ENCODE results near the gene CPZ. TPM values are rescaled to one million over a fixed set of nuclear protein-coding genes. Genes with fewer than 3 reads are reported as not detected.

Gene CPZ
- total RNA-seq, 3 donors from 2014 or later, result not detected

DNA sequence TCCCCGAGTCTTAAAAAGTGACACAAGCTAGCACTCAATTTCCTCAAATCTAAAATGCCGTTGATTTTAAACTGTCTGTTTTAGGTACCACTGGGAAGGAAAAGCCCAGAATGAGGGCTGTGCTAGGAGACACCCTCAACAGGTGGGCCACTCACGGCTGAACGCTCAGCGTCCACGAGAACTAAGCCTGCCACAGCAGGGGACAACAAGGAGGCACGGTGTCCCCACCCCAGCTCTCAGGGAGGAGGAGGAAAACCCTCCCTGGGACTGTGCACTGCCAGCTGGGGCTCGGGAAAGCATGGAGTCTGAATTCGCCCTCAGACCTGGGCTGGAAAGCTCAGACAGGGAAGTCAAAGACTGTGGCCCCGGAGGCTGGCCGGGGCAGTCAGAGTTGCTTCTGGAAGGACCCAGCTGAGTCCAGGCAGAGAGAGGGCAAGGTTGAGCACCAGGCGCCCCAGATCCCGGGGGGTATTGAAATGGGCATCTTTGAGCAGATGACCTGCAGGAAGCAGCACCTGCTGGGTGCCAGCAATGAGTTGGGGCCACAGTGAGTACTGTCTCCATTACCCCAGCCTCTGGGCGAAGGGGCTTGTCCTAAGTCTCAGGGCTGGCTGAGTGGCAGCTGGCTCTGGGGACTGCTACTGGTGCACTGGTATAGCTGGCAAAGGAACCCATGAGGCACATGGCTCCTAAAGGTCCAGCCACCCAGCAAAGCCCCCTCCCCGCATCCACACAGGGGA is 769 bp upstream of the CPZ start:
- Mint-ChIP-seq H3K9me3 (no peaks in the 10 kb centered on the region), H3K36me3 (ENCODE audit: insufficient read depth) (no peaks in the 10 kb centered on the region), H3K4me1 (ENCODE audit: low read depth) (no peaks in the 10 kb centered on the region), H3K4me3 (no peak overlapping the region), H3K27me3 (ENCODE audit: low read depth) (peaks cover 34% of the 10 kb centered on the region)
- DNase-seq, result no peak
- ATAC-seq, result peak in 1 of 2 donors; percentile 28

DNA sequence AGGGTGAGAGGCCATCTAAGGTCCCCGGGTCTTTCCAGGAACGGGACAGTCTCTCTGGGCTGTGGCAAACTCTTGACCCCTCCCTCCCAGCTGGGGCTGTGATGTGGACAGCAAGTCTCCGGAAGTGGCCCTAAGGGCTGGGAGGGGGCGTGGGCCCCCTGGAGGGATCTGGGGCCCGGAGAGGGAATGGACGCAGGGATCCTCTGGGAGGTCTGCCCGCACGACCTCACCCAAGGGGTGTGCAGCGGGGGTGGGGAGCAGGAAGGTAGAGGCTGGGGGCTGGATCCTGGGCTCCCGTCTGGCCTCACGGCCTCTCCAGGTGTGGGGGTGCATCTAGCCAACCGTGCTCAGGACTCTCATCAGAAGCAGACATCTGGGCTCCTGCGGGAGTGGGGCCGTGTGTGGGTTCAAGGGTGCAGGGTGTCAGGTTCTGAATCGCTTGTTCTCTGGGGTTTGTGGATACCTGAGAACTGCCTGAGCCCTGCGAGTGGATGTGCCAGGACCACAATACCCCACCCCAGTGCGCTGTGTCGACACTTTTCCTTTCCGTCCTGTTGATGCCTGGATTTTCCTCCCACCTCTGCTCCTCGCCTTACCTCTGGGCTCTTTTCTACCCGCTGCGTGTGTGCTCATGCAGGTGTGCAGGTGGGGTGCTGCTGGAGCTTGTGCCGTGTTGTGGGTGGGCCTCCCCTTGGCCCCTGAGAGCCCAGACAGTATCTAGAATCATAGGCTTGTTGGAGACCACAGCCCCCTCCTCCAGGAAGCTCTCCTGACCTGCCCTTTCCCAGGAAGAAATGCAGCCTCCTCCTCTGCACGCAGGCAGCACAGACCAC is 915 bp downstream of the CPZ start:
- H3K4me3 Mint-ChIP-seq, result no peak overlapping the region
- peaks cover 30% of the 10 kb centered on the region for H3K27me3 Mint-ChIP-seq (ENCODE audit: low read depth)
- H3K4me1 Mint-ChIP-seq (ENCODE audit: low read depth), result no peaks in the 10 kb centered on the region
- no peak for DNase-seq
- no peaks in the 10 kb centered on the region for H3K36me3 Mint-ChIP-seq (ENCODE audit: insufficient read depth)
- H3K9me3 Mint-ChIP-seq, result no peaks in the 10 kb centered on the region
- ATAC-seq, result no peak

DNA sequence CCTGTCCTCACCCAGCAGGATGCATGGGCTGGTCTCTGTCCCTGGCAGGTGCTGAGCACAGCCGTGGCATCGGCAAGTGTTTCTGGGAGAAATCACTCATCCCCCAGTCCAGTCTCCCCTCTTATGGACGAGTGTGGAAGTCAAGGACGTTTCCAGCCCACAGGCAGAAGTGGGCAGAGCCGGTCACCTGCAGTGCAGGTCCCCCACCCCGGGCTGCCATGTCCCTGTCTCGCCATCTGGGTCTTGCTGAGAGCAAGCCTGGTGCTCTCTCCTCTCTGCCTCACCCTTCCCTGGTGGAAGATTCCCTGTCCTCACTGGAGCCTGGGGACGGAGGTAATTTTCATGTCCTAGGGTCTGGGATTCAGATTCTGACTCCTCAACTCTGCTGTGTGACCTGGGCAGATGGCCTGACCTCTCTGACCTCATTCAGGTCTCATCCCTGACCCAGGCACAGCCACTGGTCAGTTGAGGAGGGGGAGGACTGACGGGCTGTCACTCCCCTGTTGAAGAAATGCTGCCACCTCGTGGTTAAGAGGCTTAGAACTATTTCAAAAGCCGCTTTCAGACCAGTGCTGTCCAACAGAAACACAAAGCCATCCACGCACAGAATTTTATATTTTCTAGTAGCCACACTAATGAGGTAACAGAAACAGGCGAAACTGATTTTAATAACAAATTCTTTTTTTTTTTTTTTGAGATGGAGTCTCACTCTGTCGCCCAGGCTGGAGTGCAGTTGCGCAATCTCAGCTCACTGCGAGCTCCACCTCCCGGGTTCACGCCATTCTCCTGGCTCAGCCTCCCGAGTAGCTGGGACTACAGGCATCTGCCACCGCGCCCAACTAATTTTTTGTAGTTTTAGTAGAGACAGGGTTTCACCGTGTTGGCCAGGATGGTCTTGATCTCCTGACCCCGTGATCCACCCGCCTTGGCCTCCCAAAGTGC is 1.8 kb downstream of the CPZ start:
- Mint-ChIP-seq H3K4me1 (ENCODE audit: low read depth) (no peaks in the 10 kb centered on the region), H3K36me3 (ENCODE audit: insufficient read depth) (no peaks in the 10 kb centered on the region), H3K4me3 (no peak overlapping the region), H3K27me3 (ENCODE audit: low read depth) (peaks cover 28% of the 10 kb centered on the region), H3K9me3 (no peaks in the 10 kb centered on the region)
- no peak for DNase-seq
- no peak for ATAC-seq

DNA sequence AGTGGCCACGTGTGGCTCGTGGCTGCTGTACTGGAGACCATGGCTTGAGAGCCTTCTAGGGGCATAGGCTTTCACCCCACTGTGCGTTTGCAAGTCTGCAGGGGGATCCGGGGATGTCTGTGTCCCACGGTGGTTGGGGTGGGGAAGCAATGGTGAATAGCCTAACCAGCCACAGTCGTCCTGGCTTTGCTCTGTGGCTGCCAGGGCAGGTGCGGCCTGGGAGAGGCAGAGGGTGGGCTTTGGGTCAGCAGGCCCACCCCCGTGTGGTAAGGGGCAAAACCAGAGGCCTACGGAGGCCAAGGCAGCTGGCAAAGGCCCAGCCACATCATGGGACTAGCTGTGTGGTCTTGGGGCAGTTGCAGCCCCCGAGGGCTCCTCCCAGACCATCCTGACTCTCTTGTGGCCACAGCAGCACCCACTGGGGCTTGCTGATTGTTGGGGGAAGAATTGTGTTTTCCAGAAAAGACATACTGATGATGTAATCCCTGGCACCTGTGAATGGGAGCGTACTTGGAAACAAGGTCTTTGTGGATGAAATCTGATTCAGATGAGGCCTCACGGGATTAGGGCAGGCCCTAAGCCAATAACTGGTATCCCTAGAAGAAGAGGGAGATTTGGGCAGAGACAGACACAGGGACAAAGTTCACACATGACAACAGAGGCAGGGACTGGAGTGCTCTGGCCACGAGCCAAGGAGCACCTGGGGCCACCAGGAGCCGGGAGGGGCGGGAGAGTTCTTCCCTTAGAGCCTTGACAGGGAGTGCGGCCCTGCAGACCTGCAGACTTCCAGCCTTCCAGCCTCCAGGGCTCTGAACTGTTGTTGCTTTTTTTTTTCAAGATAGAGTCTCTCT is 2.9 kb downstream of the CPZ start:
- ATAC-seq (no peak), DNase-seq (no peak)
- Mint-ChIP-seq H3K4me1 (ENCODE audit: low read depth) (no peaks in the 10 kb centered on the region), H3K4me3 (no peak overlapping the region), H3K27me3 (ENCODE audit: low read depth) (peaks cover 29% of the 10 kb centered on the region), H3K36me3 (ENCODE audit: insufficient read depth) (no peaks in the 10 kb centered on the region), H3K9me3 (no peaks in the 10 kb centered on the region)

DNA sequence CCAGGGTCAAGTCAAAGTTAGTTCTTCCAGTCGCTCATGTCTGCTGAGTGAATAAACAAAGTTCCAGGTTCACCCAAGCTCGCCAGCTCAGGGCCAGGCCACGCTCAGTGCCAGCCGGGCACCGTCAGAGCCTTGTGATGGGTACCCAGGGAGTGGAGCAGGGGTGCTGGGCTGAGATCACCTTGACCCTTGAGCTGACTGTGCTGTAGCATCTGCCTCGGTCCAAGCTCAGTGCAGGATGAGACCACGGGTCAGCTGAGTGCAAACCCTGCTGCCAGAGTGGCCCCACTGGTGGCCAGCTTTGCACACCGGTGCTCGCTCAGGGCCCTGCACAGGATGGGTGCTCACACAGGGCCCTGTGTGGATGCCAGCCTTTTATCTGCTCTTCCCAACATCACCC is 4.3 kb downstream of the CPZ start:
- ATAC-seq (no peak), DNase-seq (no peak)
- no peak overlapping the region for H3K4me3 Mint-ChIP-seq
- H3K9me3 Mint-ChIP-seq, result no peaks in the 10 kb centered on the region
- H3K36me3 Mint-ChIP-seq (ENCODE audit: insufficient read depth), result no peaks in the 10 kb centered on the region
- H3K27me3 Mint-ChIP-seq (ENCODE audit: low read depth), result peaks cover 16% of the 10 kb centered on the region
- no peaks in the 10 kb centered on the region for H3K4me1 Mint-ChIP-seq (ENCODE audit: low read depth)

DNA sequence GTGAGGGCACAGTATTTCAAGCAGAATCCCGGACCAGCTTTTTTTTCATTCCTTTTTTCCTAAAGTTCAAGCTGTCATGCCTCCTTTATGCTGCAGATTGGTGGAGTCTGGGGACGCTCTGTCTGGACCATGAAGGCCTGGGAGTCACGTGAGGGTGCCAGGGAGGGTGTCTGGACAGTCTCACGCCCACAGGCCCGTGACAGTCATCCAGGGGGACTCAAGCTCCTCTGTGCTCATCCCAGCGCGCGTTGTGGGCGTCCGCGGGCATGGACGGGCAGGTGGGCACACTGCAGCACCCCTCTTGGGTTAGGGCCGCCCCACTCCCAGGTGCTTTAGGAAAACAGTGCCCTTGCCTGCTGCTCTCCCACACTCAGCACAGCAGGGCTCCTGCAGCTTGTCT is 4.8 kb downstream of the CPZ start:
- Mint-ChIP-seq H3K27me3 (ENCODE audit: low read depth) (peaks cover 16% of the 10 kb centered on the region), H3K9me3 (no peaks in the 10 kb centered on the region), H3K4me3 (no peak overlapping the region), H3K4me1 (ENCODE audit: low read depth) (no peaks in the 10 kb centered on the region), H3K36me3 (ENCODE audit: insufficient read depth) (no peaks in the 10 kb centered on the region)
- DNase-seq (no peak), ATAC-seq (no peak)

DNA sequence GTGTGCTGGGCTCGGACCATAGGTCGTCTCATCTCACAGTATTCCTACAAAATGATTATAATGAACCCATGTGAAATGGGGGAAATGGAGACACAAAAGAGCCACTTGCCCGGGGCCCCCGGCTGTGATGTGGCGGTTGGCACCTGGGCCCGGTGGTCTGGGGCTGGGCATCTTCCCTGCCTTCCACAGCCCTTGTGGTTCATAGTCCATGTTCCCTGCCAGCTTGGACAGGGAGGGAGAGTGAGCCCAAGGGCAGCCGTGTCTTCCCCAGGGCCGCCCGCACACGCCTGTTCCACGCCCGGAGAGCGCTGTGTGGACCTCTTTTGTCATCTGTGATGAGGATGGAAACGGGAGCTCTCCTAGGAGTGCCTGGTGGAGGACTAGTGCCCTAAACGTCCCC is 5.2 kb downstream of the CPZ start:
- no peaks in the 10 kb centered on the region for H3K4me1 Mint-ChIP-seq (ENCODE audit: low read depth)

DNA sequence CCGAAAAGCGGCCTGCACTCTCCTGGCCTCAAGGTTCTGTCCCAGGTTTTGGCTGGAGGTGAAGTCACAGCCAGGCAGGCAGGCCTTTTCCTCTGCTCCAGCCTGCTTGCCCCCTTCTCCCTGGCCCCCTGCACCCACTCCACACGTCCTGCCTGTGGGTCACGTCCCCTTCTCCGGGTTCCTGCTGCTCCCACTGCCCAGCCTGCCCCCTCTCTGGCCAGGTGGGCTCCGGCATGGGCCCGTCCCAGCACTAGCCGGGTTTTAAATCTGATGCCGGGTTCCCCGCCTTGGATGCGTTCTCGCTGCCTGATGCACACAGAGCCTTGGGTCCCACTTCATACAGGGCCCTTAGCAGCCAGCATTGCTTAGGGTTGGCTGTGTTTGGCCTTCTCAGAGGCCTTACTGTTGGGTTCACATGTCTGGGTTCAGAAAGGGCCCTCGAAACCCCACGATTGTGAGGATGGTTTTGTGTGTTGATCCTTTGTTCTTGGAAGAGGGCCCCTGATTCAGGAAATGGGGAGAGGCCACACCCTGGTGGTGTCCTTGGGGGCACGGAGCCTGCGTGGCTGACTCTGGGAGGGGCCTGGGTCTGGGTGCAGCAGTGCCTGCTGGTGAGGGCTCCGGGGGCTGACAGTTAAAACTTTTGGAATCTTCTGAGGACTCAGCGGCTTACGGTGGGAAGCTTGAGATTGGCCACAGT is 6.0 kb downstream of the CPZ start:
- Mint-ChIP-seq H3K4me3 (no peak overlapping the region), H3K27me3 (ENCODE audit: low read depth) (peaks cover 16% of the 10 kb centered on the region), H3K36me3 (ENCODE audit: insufficient read depth) (no peaks in the 10 kb centered on the region), H3K4me1 (ENCODE audit: low read depth) (no peaks in the 10 kb centered on the region), H3K9me3 (no peaks in the 10 kb centered on the region)
- DNase-seq (no peak), ATAC-seq (no peak)

More for the DNA sequence above, 5.2 kb downstream of the CPZ start:
- DNase-seq, result no peak
- H3K4me3 Mint-ChIP-seq, result no peak overlapping the region
- ATAC-seq, result no peak
- no peaks in the 10 kb centered on the region for H3K9me3 Mint-ChIP-seq
- peaks cover 16% of the 10 kb centered on the region for H3K27me3 Mint-ChIP-seq (ENCODE audit: low read depth)
- H3K36me3 Mint-ChIP-seq (ENCODE audit: insufficient read depth), result no peaks in the 10 kb centered on the region

DNA sequence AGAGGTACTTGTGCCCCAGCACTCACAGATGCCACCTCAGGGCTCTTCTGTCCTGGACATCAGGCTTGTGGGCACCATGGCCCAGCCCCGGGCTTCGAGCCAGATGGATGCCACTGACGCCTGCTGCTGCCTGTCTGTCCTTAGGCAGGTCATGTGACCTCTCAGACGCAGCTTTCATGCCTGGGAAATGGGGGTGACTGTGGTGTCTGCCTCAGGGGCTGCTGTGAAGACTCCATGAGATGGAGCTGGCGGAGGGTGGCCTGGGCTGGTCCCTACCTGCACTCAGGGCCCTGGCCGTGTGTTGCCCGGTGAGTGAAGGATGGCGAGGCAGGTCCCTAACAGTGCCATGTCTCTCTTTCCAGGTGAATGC is 6.5 kb downstream of the CPZ start:
- no peaks in the 10 kb centered on the region for H3K4me1 Mint-ChIP-seq (ENCODE audit: low read depth)
- H3K4me3 Mint-ChIP-seq, result no peak overlapping the region
- DNase-seq (no peak), ATAC-seq (peak in 1 of 2 donors; percentile 21)
- H3K27me3 Mint-ChIP-seq (ENCODE audit: low read depth), result peaks cover 11% of the 10 kb centered on the region
- no peaks in the 10 kb centered on the region for H3K36me3 Mint-ChIP-seq (ENCODE audit: insufficient read depth)
- H3K9me3 Mint-ChIP-seq, result no peaks in the 10 kb centered on the region

DNA sequence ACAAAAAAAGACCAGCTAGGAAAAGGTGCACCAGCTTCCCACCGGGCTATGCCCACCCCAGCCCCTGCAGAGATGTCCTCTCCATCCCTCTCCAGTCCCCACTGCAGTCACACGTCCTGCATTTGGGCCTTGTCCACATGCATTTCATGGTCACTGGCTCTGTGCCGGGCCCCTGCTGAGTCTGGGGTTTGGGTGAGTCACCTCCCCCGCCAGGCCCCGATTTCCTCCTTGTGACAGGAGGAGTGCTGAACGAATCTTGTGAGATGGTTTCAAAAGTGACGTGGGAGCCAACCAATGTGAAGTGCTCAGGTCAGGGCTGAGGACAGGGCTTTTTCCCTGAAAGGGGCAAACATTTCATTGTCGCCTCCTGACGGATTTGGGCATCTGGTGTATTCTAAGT is 7.1 kb downstream of the CPZ start:
- Mint-ChIP-seq H3K27me3 (ENCODE audit: low read depth) (peaks cover 6% of the 10 kb centered on the region), H3K4me3 (no peak overlapping the region), H3K9me3 (no peaks in the 10 kb centered on the region), H3K4me1 (ENCODE audit: low read depth) (no peaks in the 10 kb centered on the region), H3K36me3 (ENCODE audit: insufficient read depth) (no peaks in the 10 kb centered on the region)
- no peak for ATAC-seq
- no peak for DNase-seq

DNA sequence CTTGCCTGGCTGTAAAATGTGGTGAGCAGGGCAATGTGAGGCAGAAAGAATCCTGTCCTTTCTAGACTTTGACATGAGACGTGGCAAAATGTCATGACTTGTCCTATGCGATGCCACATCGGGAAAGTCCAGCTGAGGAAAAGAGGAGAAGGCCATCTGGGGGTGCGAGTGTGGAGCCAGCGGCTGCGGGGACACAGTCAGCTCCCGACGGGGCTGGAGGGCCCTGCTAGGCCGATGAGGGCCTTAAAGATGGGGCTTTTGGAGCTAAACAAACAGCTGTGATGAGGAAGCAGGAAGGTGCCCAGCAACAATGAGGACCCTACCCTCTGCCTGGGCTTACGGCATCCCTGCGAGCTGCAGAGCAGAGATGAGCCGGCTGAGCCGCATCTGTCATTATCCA is 7.7 kb downstream of the CPZ start:
- no peak for ATAC-seq
- Mint-ChIP-seq H3K4me1 (ENCODE audit: low read depth) (no peaks in the 10 kb centered on the region), H3K27me3 (ENCODE audit: low read depth) (peaks cover 6% of the 10 kb centered on the region), H3K36me3 (ENCODE audit: insufficient read depth) (no peaks in the 10 kb centered on the region), H3K9me3 (no peaks in the 10 kb centered on the region), H3K4me3 (no peak overlapping the region)
- DNase-seq, result no peak

DNA sequence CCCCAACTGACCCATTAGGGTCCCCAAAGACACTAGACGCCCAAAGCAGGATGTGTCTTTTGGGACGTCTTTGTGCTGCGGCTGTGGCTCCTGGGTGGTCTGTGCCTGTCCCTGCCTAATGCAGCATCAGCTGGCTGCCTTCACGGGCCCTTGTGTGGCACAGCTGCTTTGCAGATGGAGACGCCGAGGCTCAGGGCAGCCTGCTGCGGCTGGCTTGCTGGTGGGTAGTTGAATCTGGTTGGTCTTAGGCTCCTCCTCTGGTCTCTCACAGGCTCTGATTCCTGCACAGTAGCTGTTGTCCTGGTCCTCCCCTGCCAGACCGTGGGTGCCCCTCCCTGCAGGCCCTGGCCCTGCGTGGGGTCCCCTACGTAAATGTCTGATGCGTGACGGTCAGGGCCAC is 8.1 kb downstream of the CPZ start:
- no peak for DNase-seq
- H3K4me3 Mint-ChIP-seq, result no peak overlapping the region

DNA sequence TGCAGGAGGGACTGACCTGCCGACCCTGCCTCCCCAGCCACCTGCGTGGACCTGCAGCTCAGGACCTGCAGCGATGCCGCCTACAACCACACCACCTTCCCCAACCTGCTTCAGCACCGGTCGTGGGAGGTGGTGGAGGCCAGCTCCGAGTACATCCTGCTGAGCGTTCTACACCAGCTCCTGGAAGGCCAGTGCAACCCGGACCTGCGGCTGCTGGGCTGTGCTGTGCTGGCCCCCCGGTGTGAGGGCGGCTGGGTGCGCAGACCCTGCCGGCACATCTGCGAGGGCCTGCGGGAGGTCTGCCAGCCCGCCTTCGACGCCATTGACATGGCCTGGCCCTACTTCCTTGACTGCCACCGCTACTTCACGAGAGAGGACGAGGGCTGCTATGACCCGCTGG is 8.5 kb downstream of the CPZ start:
- ATAC-seq, result no peak
- Mint-ChIP-seq H3K27me3 (ENCODE audit: low read depth) (peaks cover 3% of the 10 kb centered on the region), H3K36me3 (ENCODE audit: insufficient read depth) (no peaks in the 10 kb centered on the region), H3K4me1 (ENCODE audit: low read depth) (no peaks in the 10 kb centered on the region), H3K4me3 (no peak overlapping the region), H3K9me3 (no peaks in the 10 kb centered on the region)
- no peak for DNase-seq

More for the DNA sequence above, 8.1 kb downstream of the CPZ start:
- Mint-ChIP-seq H3K27me3 (ENCODE audit: low read depth) (peaks cover 4% of the 10 kb centered on the region), H3K36me3 (ENCODE audit: insufficient read depth) (no peaks in the 10 kb centered on the region), H3K9me3 (no peaks in the 10 kb centered on the region), H3K4me1 (ENCODE audit: low read depth) (no peaks in the 10 kb centered on the region)
- ATAC-seq, result no peak
